ENCODE results near the gene ASCC2.
"Not testable (repeated sequence)": the region's sequence is repeated elsewhere in the genome, so short reads cannot be mapped to it uniquely, and the experiment has no call there.

The ASCC2 gene

DNA sequence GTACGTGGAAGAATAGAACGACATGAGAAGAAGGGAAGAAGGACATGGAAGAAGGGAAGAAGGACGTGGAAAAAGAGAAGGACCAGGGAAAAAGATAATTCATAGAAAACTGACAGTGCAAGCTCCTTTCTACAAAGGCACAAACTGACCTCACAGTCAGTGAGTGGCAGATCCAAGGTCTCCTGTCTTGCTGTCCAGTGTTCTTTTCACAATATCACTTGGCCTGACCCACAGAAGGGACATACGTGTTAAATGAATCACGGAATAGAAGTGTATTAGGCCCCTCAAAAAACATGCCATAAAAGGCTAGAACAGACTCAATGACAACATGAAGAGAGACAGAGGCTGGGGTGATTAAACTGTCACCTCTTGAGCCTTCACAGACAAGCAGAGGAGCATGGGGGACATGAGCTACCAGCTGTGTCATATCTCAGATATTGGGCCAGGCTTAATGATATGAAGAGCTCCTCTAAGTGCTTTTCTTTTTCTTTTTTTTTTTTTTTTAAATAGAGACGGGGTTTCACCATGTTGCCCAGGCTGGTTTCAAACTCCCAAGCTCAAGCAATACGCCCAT, 4.6 kb downstream of the ASCC2 start:
- TF ChIP-seq CTCF (IDR thresholded peaks at IDR 0.05; ENCODE audit: borderline replicate concordance, control extremely low read depth, extremely low read depth, insufficient read depth, missing control alignments): no peak
- in situ Hi-C loops (cut with MboI; ENCODE audit: low sequenced_read_pairs, unreplicated experiment): no loop called here
- no peak for DNase-seq (ENCODE audit: low spot score)

DNA sequence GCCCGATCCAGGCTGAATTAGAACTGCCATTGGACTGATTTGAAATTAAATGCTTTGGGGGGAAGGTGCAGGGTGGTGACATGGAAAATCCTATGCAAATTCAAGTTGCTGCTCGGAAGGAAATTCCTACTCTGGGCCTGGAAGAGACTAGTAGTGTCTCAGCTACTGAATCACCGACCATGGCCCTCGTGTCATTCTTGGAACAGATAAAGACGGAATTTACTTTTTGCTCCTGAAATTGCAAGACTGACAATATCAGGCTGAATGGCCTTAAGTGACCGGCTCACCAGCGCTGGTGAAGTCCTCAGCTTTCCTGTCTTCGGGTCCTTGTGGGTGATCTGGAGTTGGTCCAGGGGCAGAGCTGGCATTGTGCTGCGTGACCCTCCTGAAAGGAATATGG, 6.1 kb downstream of the ASCC2 start:
- no peak for DNase-seq (ENCODE audit: low spot score)
- in situ Hi-C loops (cut with MboI; ENCODE audit: low sequenced_read_pairs, unreplicated experiment): no loop called here
- no peak for TF ChIP-seq CTCF (IDR thresholded peaks at IDR 0.05; ENCODE audit: borderline replicate concordance, control extremely low read depth, extremely low read depth, insufficient read depth, missing control alignments)

- TF ChIP-seq CTCF (IDR thresholded peaks at IDR 0.05; ENCODE audit: borderline replicate concordance, control extremely low read depth, extremely low read depth, insufficient read depth, missing control alignments): no peak
- no peak for DNase-seq (ENCODE audit: low spot score)
- in situ Hi-C loops (cut with MboI; ENCODE audit: low sequenced_read_pairs, unreplicated experiment): no loop called here
Measured at GRCh38 chr22:29831186-29831921, 6.7 kb downstream of the ASCC2 start.

DNA sequence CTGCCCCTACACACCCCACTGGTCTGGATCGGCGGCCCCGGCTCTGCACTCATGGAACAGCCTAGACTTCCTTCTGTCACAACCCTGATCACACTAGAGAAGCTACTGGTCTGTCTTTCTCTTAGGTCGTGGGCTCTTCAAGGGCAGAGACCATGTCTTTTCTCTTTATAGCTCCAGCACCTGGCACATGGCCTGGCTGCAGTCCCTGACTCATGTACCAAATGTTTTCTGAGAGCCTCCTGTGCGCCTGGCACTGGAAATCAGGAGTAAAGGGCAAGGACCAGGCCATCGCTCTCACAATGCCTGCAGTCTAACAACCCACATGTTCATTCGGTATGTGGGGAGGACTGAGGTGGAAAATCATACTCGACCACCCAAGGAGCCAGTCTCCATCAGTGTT, 7.5 kb downstream of the ASCC2 start:
- in situ Hi-C loops (cut with MboI; ENCODE audit: low sequenced_read_pairs, unreplicated experiment): no loop called here
- TF ChIP-seq CTCF (IDR thresholded peaks at IDR 0.05; ENCODE audit: borderline replicate concordance, control extremely low read depth, extremely low read depth, insufficient read depth, missing control alignments): no peak
- DNase-seq (ENCODE audit: low spot score): no peak

- DNase-seq (ENCODE audit: low spot score); in situ Hi-C loops (cut with MboI; ENCODE audit: low sequenced_read_pairs, unreplicated experiment): not testable (repeated sequence)
Measured at GRCh38 chr22:29827726-29828125, 10.3 kb downstream of the ASCC2 start.

DNA sequence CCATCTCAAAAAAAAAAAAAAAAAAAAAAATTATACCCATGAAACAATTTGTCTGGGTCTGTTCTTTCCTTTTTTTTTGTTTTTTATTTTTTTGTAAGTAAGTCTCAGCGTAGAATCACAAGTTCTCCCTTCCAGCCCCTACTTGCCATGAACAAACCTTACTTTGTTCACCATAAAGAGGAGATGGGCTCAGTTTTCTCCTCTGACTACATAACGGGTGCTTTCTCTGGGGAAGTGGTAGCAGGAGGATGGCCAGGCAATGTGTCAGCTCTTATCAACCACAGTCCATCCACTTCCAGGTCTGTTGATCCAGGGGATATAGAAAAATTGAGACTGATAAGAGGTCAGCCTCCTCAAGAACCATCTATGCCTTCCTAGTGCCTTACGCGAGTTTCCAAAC, 11.0 kb downstream of the ASCC2 start:
- DNase-seq (ENCODE audit: low spot score): no peak
- in situ Hi-C loops (cut with MboI; ENCODE audit: low sequenced_read_pairs, unreplicated experiment): no loop called here
- no peak for TF ChIP-seq CTCF (IDR thresholded peaks at IDR 0.05; ENCODE audit: borderline replicate concordance, control extremely low read depth, extremely low read depth, insufficient read depth, missing control alignments)

- TF ChIP-seq CTCF (IDR thresholded peaks at IDR 0.05; ENCODE audit: borderline replicate concordance, control extremely low read depth, extremely low read depth, insufficient read depth, missing control alignments): no peak
- in situ Hi-C loops (cut with MboI; ENCODE audit: low sequenced_read_pairs, unreplicated experiment): no loop called here
- DNase-seq (ENCODE audit: low spot score): no peak
Measured at GRCh38 chr22:29825578-29825977, 12.5 kb downstream of the ASCC2 start.
